Measurements from ENCODE around the gene ZNF821.
"Not testable (repeated sequence)": the region's sequence is repeated elsewhere in the genome, so short reads cannot be mapped to it uniquely, and the experiment has no call there.

The ZNF821 gene

DNA sequence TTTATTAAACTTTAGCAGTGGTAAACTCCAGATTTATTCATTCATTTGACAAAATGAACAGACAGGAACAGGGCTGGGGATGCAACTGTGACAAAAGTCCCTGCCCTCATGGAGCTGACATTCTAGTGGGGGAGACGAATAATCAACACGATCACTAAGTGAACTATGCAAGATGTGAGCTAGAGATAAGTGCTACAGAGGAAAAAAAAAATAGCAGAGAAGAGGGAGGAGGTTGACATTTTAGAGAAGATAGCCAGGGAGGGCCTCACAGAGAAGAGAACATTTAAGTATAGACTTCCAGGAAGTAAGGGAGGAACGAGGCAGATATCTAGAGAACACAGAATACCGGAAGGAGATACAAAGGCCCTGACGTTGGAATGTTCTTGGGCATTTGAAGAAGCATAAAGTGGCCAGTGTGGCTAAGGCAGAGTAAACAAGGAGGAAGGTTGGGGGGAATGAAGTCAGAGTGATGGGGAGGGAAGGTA, 57.4 kb downstream of the ZNF821 start:
- in situ Hi-C loops (cut with MboI; ENCODE audit: low sequenced_read_pairs), result no loop called here

- in situ Hi-C loops (cut with MboI; ENCODE audit: low sequenced_read_pairs), result not testable (repeated sequence)
Measured at GRCh38 chr16:71817155-71817500, 66.9 kb downstream of the ZNF821 start.

DNA sequence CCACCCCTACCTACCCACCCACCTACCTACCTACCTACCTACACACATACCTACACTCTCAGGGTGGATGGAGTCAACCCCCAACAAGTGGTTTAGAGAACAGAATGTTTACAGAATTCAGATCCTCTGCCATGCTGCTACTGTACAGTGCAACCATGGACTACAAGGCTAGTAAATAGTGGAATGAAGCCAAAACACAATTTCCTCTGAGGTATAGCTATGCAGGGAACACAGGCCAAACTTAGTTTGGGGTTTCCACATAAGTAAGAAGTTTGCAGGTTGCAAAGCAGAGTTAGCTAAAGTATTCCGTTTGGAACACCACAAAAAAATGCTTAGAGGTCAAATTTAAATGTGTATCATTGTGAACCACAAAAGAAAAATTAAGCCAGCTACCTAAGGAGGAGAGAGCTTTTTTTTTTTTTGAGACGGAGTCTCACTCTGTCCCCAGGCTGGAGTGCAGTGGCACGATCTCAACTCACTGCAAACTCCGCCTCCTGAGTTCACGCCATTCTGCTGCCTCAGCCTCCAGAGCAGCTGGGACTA, 72.7 kb downstream of the ZNF821 start:
- in situ Hi-C loops (cut with MboI; ENCODE audit: low sequenced_read_pairs), result no loop called here

GRCh38 chr16:71810155-71810530, 73.8 kb downstream of the ZNF821 start:
- in situ Hi-C loops (cut with MboI; ENCODE audit: low sequenced_read_pairs), result not testable (repeated sequence)

Data from HL-60/S4 (cell line).